HepG2 (cell line): ENCODE data around the gene CCDC88C. TPM values are rescaled to one million over a fixed set of nuclear protein-coding genes. Genes with fewer than 3 reads are reported as not detected.
A peak's percentile ranks its signal among the peaks of the same experiment; 100 is the strongest.

Source experiments
- ATAC-seq: fragments of 200-7000 bp; cut with Tn5 transposase; 3 replicates; pipeline ENCODE4 v1.9.1; 2020; ENCODE audit warnings: mild to moderate bottlenecking, moderate library complexity
- BruUV-seq: library from RNA; stranded (reverse); fragments of 400-500 nt; replicated peaks from 2 replicates; lab custom pipeline; 2021; lab: Mats Ljungman, UMichigan
- CTCF ChIA-PET: fragments of 300-600 bp; formaldehyde crosslinking; extraction: SDS; loops from one replicate; lab custom pipeline; 2021; ENCODE audit warnings: low total read pairs, inconsistent platforms, low intra/inter-chr PET ratio; lab: Yijun Ruan, JAX
- POLR2A ChIA-PET: fragments of 350-600 bp; sonication (Branson Sonifier 250); formaldehyde crosslinking; loops from one replicate; lab custom pipeline; 2020; ENCODE audit warnings: antibody characterized with exemption, inconsistent platforms; lab: Yijun Ruan, JAX
- DNase-seq: peaks from one replicate; pipeline ENCODE4 v3.0.0-alpha.2; 2015; ENCODE audit warnings: low spot score
- FAIRE-seq: peaks from 3 replicates; lab custom pipeline; 2011; peaks lifted over from hg19 to GRCh38; lab: Jason Lieb, UNC
- H2AFZ ChIP-seq: one replicate; pipeline ENCODE4 v1.6.1; 2011; ENCODE audit warnings: low read length, inconsistent platforms
- H3K27ac ChIP-seq: fragments of 300-600 bp; 3 replicates; pipeline ENCODE4 v1.8.0; 2011; ENCODE audit warnings: mixed run types, mild to moderate bottlenecking, mixed read lengths, low read length, inconsistent platforms; ENCODE audit not compliant: insufficient read depth; ENCODE audit errors: extremely low read length
- H3K27me3 ChIP-seq, 2 experiments: fragments of 200-600 bp in 1 of 2; 2 replicates in 1 of 2; 3 replicates in 1 of 2; pipeline versions ENCODE4 v1.6.0 to v1.8.0; 2011; ENCODE audit warnings: low read length in 2 of 2, mild to moderate bottlenecking in 2 of 2, moderate library complexity in 2 of 2, inconsistent platforms in 1 of 2; ENCODE audit not compliant: insufficient read depth in 2 of 2, control insufficient read depth in 1 of 2
- H3K36me3 ChIP-seq, 2 experiments: fragments of 200-600 bp in 1 of 2; replicated peaks in 1 of 2; 2 replicates in 1 of 2; 3 replicates in 1 of 2; pipeline versions ENCODE4 v1.5.1 to v1.8.0; 2011; ENCODE audit warnings: low read length in 2 of 2, inconsistent platforms in 1 of 2; ENCODE audit not compliant: insufficient read depth in 2 of 2, control insufficient read depth in 1 of 2
- H3K4me1 ChIP-seq: 2 replicates; pipeline ENCODE4 v1.5.1; 2012; ENCODE audit warnings: low read length, inconsistent platforms; ENCODE audit not compliant: insufficient read depth
- H3K4me2 ChIP-seq: 2 replicates; pipeline ENCODE4 v1.6.0; 2011; ENCODE audit warnings: low read depth, low read length, inconsistent platforms
- H3K4me3 ChIP-seq, 3 experiments: fragments of 200-600 bp in 1 of 3; sonication (generic), shearing (Covaris generic) in 1 of 3; replicated peaks in 1 of 3; 2 replicates each; pipeline ENCODE4 v1.5.1; 2011 to 2016; ENCODE audit warnings: low read length in 3 of 3, inconsistent platforms in 2 of 3, low read depth in 2 of 3, mild to moderate bottlenecking in 2 of 3, control low read depth in 1 of 3, mixed read lengths in 1 of 3; ENCODE audit not compliant: insufficient read depth in 1 of 3
- H3K79me2 ChIP-seq: one replicate; pipeline ENCODE4 v1.6.1; 2011; ENCODE audit warnings: low read length, inconsistent platforms; ENCODE audit not compliant: insufficient read depth
- H3K9ac ChIP-seq: 2 replicates; pipeline ENCODE4 v1.6.0; 2011; ENCODE audit warnings: mild to moderate bottlenecking, low read depth, low read length, inconsistent platforms; ENCODE audit not compliant: insufficient read depth
- H3K9me3 ChIP-seq: 2 replicates; pipeline ENCODE4 v1.5.1; 2012; ENCODE audit warnings: mild to moderate bottlenecking, low read length
- H4K20me1 ChIP-seq: 2 replicates; pipeline ENCODE4 v1.6.0; 2011; ENCODE audit warnings: inconsistent platforms, mild to moderate bottlenecking, low read length, moderate library complexity; ENCODE audit not compliant: insufficient read depth
- AGO2 ChIP-seq: fragments of 200-400 bp; formaldehyde crosslinking; optimal IDR thresholded peaks from 2 replicates; pipeline ENCODE3; 2017; ENCODE audit warnings: mild to moderate bottlenecking, low read depth, low read length, moderate library complexity
- CAMTA2 ChIP-seq: sonication (generic); formaldehyde crosslinking; IDR thresholded peaks from 2 replicates; pipeline ENCODE4 v1.4.0; 2020; ENCODE audit warnings: mild to moderate bottlenecking, missing genetic modification reagents, borderline replicate concordance
- MTF2 ChIP-seq: sonication (generic); formaldehyde crosslinking; IDR thresholded peaks from 2 replicates; pipeline ENCODE4 v1.5.0; 2020; ENCODE audit warnings: missing genetic modification reagents, borderline replicate concordance
- SIX4 ChIP-seq: sonication (generic); formaldehyde crosslinking; IDR thresholded peaks from 2 replicates; pipeline ENCODE4 v1.4.0; 2020; ENCODE audit warnings: missing genetic modification reagents
- SRSF4 ChIP-seq: fragments of 200-400 bp; formaldehyde crosslinking; IDR thresholded peaks from one replicate; pipeline ENCODE4 v1.6.1; 2018; ENCODE audit warnings: mild to moderate bottlenecking, low read depth, low read length, moderate library complexity; ENCODE audit not compliant: poor library complexity, severe bottlenecking
- ZNF256 ChIP-seq: sonication (generic); formaldehyde crosslinking; conservative IDR thresholded peaks from 2 replicates; pipeline ENCODE4 v1.4.0; 2020; ENCODE audit warnings: missing genetic modification reagents
- ZNF598 ChIP-seq: sonication (generic); formaldehyde crosslinking; IDR thresholded peaks from 2 replicates; pipeline ENCODE4 v1.5.1; 2020; ENCODE audit warnings: mild to moderate bottlenecking, missing genetic modification reagents, borderline replicate concordance
- ZNF746 ChIP-seq: sonication (generic); formaldehyde crosslinking; IDR thresholded peaks from 2 replicates; pipeline ENCODE4 v1.8.0; 2022; ENCODE audit warnings: mild to moderate bottlenecking, missing genetic modification reagents
- ZNF841 ChIP-seq: sonication (generic); formaldehyde crosslinking; IDR thresholded peaks from 2 replicates; pipeline ENCODE4 v1.8.1; 2023; ENCODE audit warnings: missing genetic modification reagents, borderline replicate concordance
- WGBS: methylation state at CpG from one replicate; pipeline ENCODE4 v1.1.6; 2017; ENCODE audit warnings: low lambda C conversion rate; 5-methylcytosine and 5-hydroxymethylcytosine counted together
- in situ Hi-C: cut with HindIII; loops from 2 replicates; pipeline ENCODE4 v1.10.0; 2017; ENCODE audit warnings: low pct_unique_long_range_greater_than_20kb; ENCODE audit not compliant: extremely low pct_ligation_motif_present
- intact Hi-C: fragments of 100-400 bp; cut with micrococcal nuclease; formaldehyde crosslinking; loops from one replicate; pipeline ENCODE4 v1.10.0; 2022; ENCODE audit not compliant: unreplicated experiment
- polyA plus RNA-seq, 8 experiments: library from polyadenylated mRNA; depleted of rRNA in 3 of 8; stranded (reverse) in 7 of 8; unstranded in 1 of 8; fragments of >200 nt; fragmentation: Illumina TruSeq in 4 of 8; extraction: Trizol in 4 of 8; gene quantifications; 2 replicates each; pipeline versions ENCODE4 v1.2.1 to v1.2.3, GENCODE V29; 2011 to 2016; ENCODE audit warnings: low read depth in 4 of 8, missing spikeins in 1 of 8, mixed read lengths in 1 of 8; ENCODE audit not compliant: insufficient read depth in 1 of 8
- total RNA-seq, 5 experiments: library from RNA; depleted of rRNA; stranded (reverse); fragments of >200 nt; fragmentation: Illumina TruSeq; extraction: Trizol; gene quantifications; 2 replicates each; pipeline ENCODE4 v1.2.3, GENCODE V29; 2016; ENCODE audit warnings: low read depth in 1 of 5

The CCDC88C gene
- total and polyA plus RNA-seq, 2 of the 13 experiments (the other 11 are each of a cell fraction or from before 2014, with no cell fraction given) = 3.6 to 11.7 TPM

- Histone ChIP-seq H2AFZ (no peak overlapping the region), H3K4me2 (no peak overlapping the region), H3K9ac (no peak overlapping the region), H3K27me3 (no peaks in the 10 kb centered on the region; a peak in 2 of 5 replicates)
- POLR2A ChIA-PET = no interaction called here
- TF ChIP-seq SIX4 (CRISPR knock-in tag) (no peak), ZNF256 (no peak), MTF2 (no peak), CAMTA2 (CRISPR knock-in tag) (no peak), ZNF841 (CRISPR knock-in tag) (no peak), ZNF746 (CRISPR knock-in tag) (no peak), SRSF4 (no peak), AGO2 (peak; percentile 61), ZNF598 (CRISPR knock-in tag) (no peak)
- TF ChIP-seq, all 625 proteins: peak for 1
- DNase-seq (no peak), FAIRE-seq (no peak), ATAC-seq (no peak; the same call in 2 of the 3 replicates)
- no peaks in the 10 kb centered on the region for H3K36me3 ChIP-seq
- H3K27ac ChIP-seq = no peak overlapping the region
- in situ Hi-C loops (no loop called here), intact Hi-C loops (no loop called here)
- H3K4me3 ChIP-seq = no peak overlapping the region
- H3K79me2 ChIP-seq = no peaks in the 10 kb centered on the region
- no peaks in the 10 kb centered on the region for H3K9me3 ChIP-seq
- H4K20me1 ChIP-seq = no peaks in the 10 kb centered on the region
- BruUV-seq = no TSS peak
- WGBS = 86% methylated on average over 39 of the region's 63 CpGs
- peaks cover 10% of the 10 kb centered on the region for H3K4me1 ChIP-seq
- CTCF ChIA-PET = no interaction called here
Measured at GRCh38 chr14:91233936-91234790, 183.5 kb downstream of the CCDC88C start.
